IMR-90 (cell line): Measurements from ENCODE around the gene NKAIN2.

Source experiments
- BHLHE40 ChIP-seq: fragments of 150-350 bp; IDR thresholded peaks from 2 replicates; pipeline ENCODE4 v1.6.1; 2016; ENCODE audit warnings: mild to moderate bottlenecking, low read depth, low read length
- FOS ChIP-seq: fragments of 150-350 bp; IDR thresholded peaks from 2 replicates; pipeline ENCODE4 v1.6.1; 2016; ENCODE audit warnings: low read depth, low read length
- MXI1 ChIP-seq: IDR thresholded peaks from 2 replicates; pipeline ENCODE4 v1.6.1; 2012; ENCODE audit warnings: low read depth, mild to moderate bottlenecking, low read length, moderate library complexity, borderline replicate concordance
- POLR2A ChIP-seq: IDR thresholded peaks from 2 replicates; pipeline ENCODE4 v1.6.1; 2012; ENCODE audit warnings: mild to moderate bottlenecking, low read depth, low read length
- RAD21 ChIP-seq: IDR thresholded peaks from 2 replicates; pipeline ENCODE4 v1.6.1; 2012; ENCODE audit warnings: low read length, improper control_type of control experiment
- SMC3 ChIP-seq: fragments of 150-350 bp; IDR thresholded peaks from 2 replicates; pipeline ENCODE4 v1.6.1; 2016; ENCODE audit warnings: low read depth, mild to moderate bottlenecking, antibody characterized with exemption, low read length, moderate library complexity
- USF2 ChIP-seq: fragments of 150-350 bp; IDR thresholded peaks from 2 replicates; pipeline ENCODE4 v1.6.1; 2017; ENCODE audit warnings: mild to moderate bottlenecking, antibody characterized with exemption, low read length, low read depth
- TF ChIP-seq, protein P1 (sequence below): conservative IDR thresholded peaks from 2 replicates; pipeline ENCODE4 v1.5.1; 2012; ENCODE audit warnings: mild to moderate bottlenecking, low read depth, low read length, improper control_type of control experiment

DNA sequence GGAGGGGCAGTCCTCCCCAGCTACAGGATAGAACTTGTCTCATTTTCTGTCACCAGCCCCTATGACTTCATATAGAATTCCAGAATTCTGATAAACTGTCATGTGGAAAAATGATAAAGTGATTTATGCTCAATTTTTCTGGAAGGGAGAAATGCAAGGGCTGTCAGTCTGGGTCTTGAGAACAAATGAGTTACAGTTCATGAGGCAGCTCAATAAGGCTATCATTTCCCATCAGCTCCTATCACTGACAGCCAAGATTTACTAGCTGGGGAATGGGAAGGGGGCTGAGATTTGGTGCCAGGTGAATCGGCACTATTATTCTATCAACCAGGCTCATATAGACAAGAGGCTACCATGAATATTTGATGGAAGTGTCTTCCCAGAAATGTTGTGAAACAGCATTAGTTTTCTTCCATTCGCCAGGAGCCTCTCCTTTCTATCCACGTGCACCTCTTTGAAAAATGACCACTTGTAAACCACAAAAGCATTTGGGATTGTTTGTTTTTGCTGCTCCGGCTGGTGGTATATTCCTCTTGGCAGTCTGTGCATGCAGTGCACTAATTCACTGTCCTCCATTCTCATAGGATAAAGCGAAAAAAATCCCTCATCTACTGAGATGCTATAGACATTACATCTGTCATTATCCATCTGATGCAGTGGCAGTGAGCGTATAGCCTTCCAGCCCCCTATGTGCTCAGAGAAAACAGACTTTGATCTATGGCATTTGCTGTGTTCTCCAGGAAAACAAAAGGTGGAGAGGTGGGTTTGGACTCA, 629.9 kb downstream of the NKAIN2 start:
- TF ChIP-seq, protein P1, sequence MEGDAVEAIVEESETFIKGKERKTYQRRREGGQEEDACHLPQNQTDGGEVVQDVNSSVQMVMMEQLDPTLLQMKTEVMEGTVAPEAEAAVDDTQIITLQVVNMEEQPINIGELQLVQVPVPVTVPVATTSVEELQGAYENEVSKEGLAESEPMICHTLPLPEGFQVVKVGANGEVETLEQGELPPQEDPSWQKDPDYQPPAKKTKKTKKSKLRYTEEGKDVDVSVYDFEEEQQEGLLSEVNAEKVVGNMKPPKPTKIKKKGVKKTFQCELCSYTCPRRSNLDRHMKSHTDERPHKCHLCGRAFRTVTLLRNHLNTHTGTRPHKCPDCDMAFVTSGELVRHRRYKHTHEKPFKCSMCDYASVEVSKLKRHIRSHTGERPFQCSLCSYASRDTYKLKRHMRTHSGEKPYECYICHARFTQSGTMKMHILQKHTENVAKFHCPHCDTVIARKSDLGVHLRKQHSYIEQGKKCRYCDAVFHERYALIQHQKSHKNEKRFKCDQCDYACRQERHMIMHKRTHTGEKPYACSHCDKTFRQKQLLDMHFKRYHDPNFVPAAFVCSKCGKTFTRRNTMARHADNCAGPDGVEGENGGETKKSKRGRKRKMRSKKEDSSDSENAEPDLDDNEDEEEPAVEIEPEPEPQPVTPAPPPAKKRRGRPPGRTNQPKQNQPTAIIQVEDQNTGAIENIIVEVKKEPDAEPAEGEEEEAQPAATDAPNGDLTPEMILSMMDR = no peak
- TF ChIP-seq FOS = no peak
- TF ChIP-seq SMC3 = no peak
- TF ChIP-seq RAD21 = no peak
- TF ChIP-seq BHLHE40 = no peak
- TF ChIP-seq USF2 = no peak
- TF ChIP-seq POLR2A = no peak
- no peak for TF ChIP-seq MXI1
